ENCODE data around the gene DPH2. TPM values are rescaled to one million over a fixed set of nuclear protein-coding genes. Genes with fewer than 3 reads are reported as not detected.

Gene DPH2
- total RNA-seq, 1 donor from 2014 or later: 15.0 TPM

- Histone ChIP-seq H3K36me3 (peaks cover 25% of the 10 kb centered on the region), H3K27me3 (ENCODE audit: low read depth) (no peaks in the 10 kb centered on the region), H3K4me1 (peaks cover 47% of the 10 kb centered on the region), H3K27ac (peak overlapping the region; percentile 65), H3K4me3 (peak overlapping the region; percentile 80), H3K9me3 (no peaks in the 10 kb centered on the region)
- intact Hi-C loops (cut with DNase I): no loop called here
- DNase-seq (no peak), ATAC-seq (no peak)
- TF ChIP-seq CTCF (IDR thresholded peaks at IDR 0.05): no peak
Measured at GRCh38 chr1:43979261-43979527, 9.4 kb downstream of the DPH2 start.

- intact Hi-C loops (cut with DNase I): no loop called here
- H3K27ac ChIP-seq: peak overlapping the region; percentile 65
- no peak for TF ChIP-seq CTCF (IDR thresholded peaks at IDR 0.05)
Measured at GRCh38 chr1:43979528-43980254, 9.9 kb downstream of the DPH2 start.

GRCh38 chr1:43980255-43981134, 10.7 kb downstream of the DPH2 start:
- H3K27me3 ChIP-seq (ENCODE audit: low read depth): no peaks in the 10 kb centered on the region
- no peak for TF ChIP-seq CTCF (IDR thresholded peaks at IDR 0.05)
- intact Hi-C loops (cut with DNase I): no loop called here
- H3K9me3 ChIP-seq: no peaks in the 10 kb centered on the region
- H3K4me1 ChIP-seq: peaks cover 42% of the 10 kb centered on the region
- H3K4me3 ChIP-seq: peak overlapping the region; percentile 80
- ATAC-seq (peak in 1 of 2 donors; percentile 29), DNase-seq (no peak)
- peak overlapping the region; percentile 65 for H3K27ac ChIP-seq
- peaks cover 30% of the 10 kb centered on the region for H3K36me3 ChIP-seq

More at GRCh38 chr1:43979528-43980254, 9.9 kb downstream of the DPH2 start:
- Histone ChIP-seq H3K9me3 (no peaks in the 10 kb centered on the region), H3K27me3 (ENCODE audit: low read depth) (no peaks in the 10 kb centered on the region), H3K36me3 (peaks cover 26% of the 10 kb centered on the region), H3K4me3 (peak overlapping the region; percentile 80), H3K4me1 (peaks cover 44% of the 10 kb centered on the region)
- no peak for DNase-seq
- peak; percentile 9 to 34 for ATAC-seq

GRCh38 chr1:43981135-43981491, 11.3 kb downstream of the DPH2 start:
- ATAC-seq: no peak

GRCh38 chr1:43981636-43982035, 11.8 kb downstream of the DPH2 start:
- H3K27ac ChIP-seq: no peak overlapping the region
- intact Hi-C loops (cut with DNase I): no loop called here
- peaks cover 31% of the 10 kb centered on the region for H3K4me1 ChIP-seq
- no peaks in the 10 kb centered on the region for H3K27me3 ChIP-seq (ENCODE audit: low read depth)
- ATAC-seq: no peak
- TF ChIP-seq CTCF (IDR thresholded peaks at IDR 0.05): no peak
- DNase-seq: no peak
- no peaks in the 10 kb centered on the region for H3K9me3 ChIP-seq
- H3K36me3 ChIP-seq: peaks cover 27% of the 10 kb centered on the region
- H3K4me3 ChIP-seq: no peak overlapping the region

More at GRCh38 chr1:43981135-43981491, 11.3 kb downstream of the DPH2 start:
- Histone ChIP-seq H3K9me3 (no peaks in the 10 kb centered on the region), H3K27ac (no peak overlapping the region), H3K27me3 (ENCODE audit: low read depth) (no peaks in the 10 kb centered on the region), H3K4me1 (peaks cover 36% of the 10 kb centered on the region), H3K36me3 (peaks cover 32% of the 10 kb centered on the region), H3K4me3 (no peak overlapping the region)
- TF ChIP-seq CTCF (IDR thresholded peaks at IDR 0.05): no peak
- intact Hi-C loops (cut with DNase I): no loop called here
- DNase-seq: no peak
